PC-3 (cell line): ENCODE data around the gene ARSG. TPM values are rescaled to one million over a fixed set of nuclear protein-coding genes. Genes with fewer than 3 reads are reported as not detected.

Experiments used
- microRNA-seq: library from miRNA; unstranded; fragments of <30 nt; microRNA quantifications from one replicate; pipeline ENCODE4 v1.1.0, GENCODE V29; 2020; ENCODE audit not compliant: unreplicated experiment
- total RNA-seq: library from RNA; depleted of rRNA; stranded (reverse); fragments of >200 nt; gene quantifications from 2 replicates; pipeline ENCODE4 v1.2.3, GENCODE V29; 2014; rRNA removed

The ARSG gene
- total RNA-seq, 1 experiment from 2014 or later, result 2.1 TPM

Small RNA genes within 50 kb of the gene (microRNA-seq; reads per million reads assigned to microRNA genes)
- not detected for gene MIR635

Other genes starting within 250 kb of the ARSG start
- 81.1 and 88.5 TPM in 2 replicates for gene AMZ2, start 43.5 kb upstream of the ARSG start, total RNA-seq
- gene SLC16A6, start 368 bp upstream of the ARSG start, total RNA-seq, result 1.2 and 1.4 TPM in 2 replicates
- gene WIPI1, start 166.0 kb downstream of the ARSG start, total RNA-seq, result 19.6 and 20.2 TPM in 2 replicates
- gene PRKAR1A, start 220.9 kb downstream of the ARSG start, total RNA-seq, result 208 and 214 TPM in 2 replicates